ENCODE results near the gene PLD1. TPM values are rescaled to one million over a fixed set of nuclear protein-coding genes. Genes with fewer than 3 reads are reported as not detected.

Gene PLD1
- total and polyA plus RNA-seq, 10 donors = 3.0 to 75.2 (median 54.0) TPM

- intact Hi-C loops (cut with DNase I; ENCODE audit: low total_unique reads) = loop anchor here (10.0 kb wide), 1 partner anchor 132 kb away; no protein-coding TSS in a partner anchor
- TF ChIP-seq, protein P1, sequence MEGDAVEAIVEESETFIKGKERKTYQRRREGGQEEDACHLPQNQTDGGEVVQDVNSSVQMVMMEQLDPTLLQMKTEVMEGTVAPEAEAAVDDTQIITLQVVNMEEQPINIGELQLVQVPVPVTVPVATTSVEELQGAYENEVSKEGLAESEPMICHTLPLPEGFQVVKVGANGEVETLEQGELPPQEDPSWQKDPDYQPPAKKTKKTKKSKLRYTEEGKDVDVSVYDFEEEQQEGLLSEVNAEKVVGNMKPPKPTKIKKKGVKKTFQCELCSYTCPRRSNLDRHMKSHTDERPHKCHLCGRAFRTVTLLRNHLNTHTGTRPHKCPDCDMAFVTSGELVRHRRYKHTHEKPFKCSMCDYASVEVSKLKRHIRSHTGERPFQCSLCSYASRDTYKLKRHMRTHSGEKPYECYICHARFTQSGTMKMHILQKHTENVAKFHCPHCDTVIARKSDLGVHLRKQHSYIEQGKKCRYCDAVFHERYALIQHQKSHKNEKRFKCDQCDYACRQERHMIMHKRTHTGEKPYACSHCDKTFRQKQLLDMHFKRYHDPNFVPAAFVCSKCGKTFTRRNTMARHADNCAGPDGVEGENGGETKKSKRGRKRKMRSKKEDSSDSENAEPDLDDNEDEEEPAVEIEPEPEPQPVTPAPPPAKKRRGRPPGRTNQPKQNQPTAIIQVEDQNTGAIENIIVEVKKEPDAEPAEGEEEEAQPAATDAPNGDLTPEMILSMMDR (IDR thresholded peaks at IDR 0.05 in 8 of 11, conservative IDR thresholded peaks at IDR 0.05 in 3 of 11) = no peak
- peak in 1 of 3 donors; percentile 35 for TF ChIP-seq POLR2AphosphoS5 (IDR thresholded peaks at IDR 0.05)
- no peak for TF ChIP-seq POLR2A (IDR thresholded peaks at IDR 0.05)
- no peaks in the 10 kb centered on the region for H3K9me3 ChIP-seq
- H3K36me3 ChIP-seq = no peaks in the 10 kb centered on the region
- 47 to 66% (median 55%) methylated on average over 7 of the region's 7 CpGs for WGBS, 5 donors
- DNase-seq = no peak
- H3K4me1 ChIP-seq = peaks cover 2 to 40% (median 20%) of the 10 kb centered on the region in 6 donors
- H3K4me3 ChIP-seq = peak overlapping the region in 1 of 8 donors; percentile 9
- no peaks in the 10 kb centered on the region for H3K27me3 ChIP-seq (replicated peaks in 1 of 7)
- peak overlapping the region in 7 of 8 donors; percentile 64 to 84 (median 82) for H3K27ac ChIP-seq
Measured at GRCh38 chr3:171776839-171777583, 33.3 kb downstream of the PLD1 start.

- Histone ChIP-seq H3K4me3 (peak overlapping the region in 1 of 8 donors; percentile 9), H3K4me1 (peaks cover 2 to 44% (median 23%) of the 10 kb centered on the region in 6 donors), H3K27ac (peak overlapping the region in 6 of 8 donors; percentile 64 to 84 (median 82)), H3K9me3 (no peaks in the 10 kb centered on the region), H3K27me3 (replicated peaks in 1 of 7) (no peaks in the 10 kb centered on the region), H3K36me3 (no peaks in the 10 kb centered on the region)
- TF ChIP-seq POLR2A (IDR thresholded peaks at IDR 0.05) = no peak
- no peak for TF ChIP-seq POLR2AphosphoS5 (IDR thresholded peaks at IDR 0.05)
- TF ChIP-seq, protein P1 (IDR thresholded peaks at IDR 0.05 in 8 of 11, conservative IDR thresholded peaks at IDR 0.05 in 3 of 11) = no peak
- intact Hi-C loops (cut with DNase I; ENCODE audit: low total_unique reads) = loop anchor here (10.0 kb wide), 1 partner anchor 132 kb away; no protein-coding TSS in a partner anchor
- no peak for DNase-seq
- 45 to 90% (median 77%) methylated on average over 3 of the region's 3 CpGs for WGBS, 5 donors
Measured at GRCh38 chr3:171776411-171776810, 33.9 kb downstream of the PLD1 start.

GRCh38 chr3:171775943-171776342, 34.3 kb downstream of the PLD1 start:
- H3K4me3 ChIP-seq = no peak overlapping the region
- intact Hi-C loops (cut with DNase I; ENCODE audit: low total_unique reads) = loop anchor here (10.0 kb wide), 1 partner anchor 131 kb away; no protein-coding TSS in a partner anchor
- H3K36me3 ChIP-seq = no peaks in the 10 kb centered on the region
- H3K27ac ChIP-seq = peak overlapping the region in 5 of 8 donors; percentile 74 to 84 (median 82)
- H3K27me3 ChIP-seq (replicated peaks in 1 of 7) = no peaks in the 10 kb centered on the region
- WGBS, 5 donors = 82 to 92% (median 86%) methylated on average over 8 of the region's 8 CpGs
- no peaks in the 10 kb centered on the region for H3K9me3 ChIP-seq
- no peak for DNase-seq
- peaks cover 2 to 49% (median 23%) of the 10 kb centered on the region in 6 donors for H3K4me1 ChIP-seq
- TF ChIP-seq, protein P1 (IDR thresholded peaks at IDR 0.05 in 8 of 11, conservative IDR thresholded peaks at IDR 0.05 in 3 of 11) = no peak
- TF ChIP-seq POLR2AphosphoS5 (IDR thresholded peaks at IDR 0.05) = no peak

GRCh38 chr3:171774521-171774920, 35.8 kb downstream of the PLD1 start:
- Histone ChIP-seq H3K4me1 (peaks cover 2 to 49% (median 23%) of the 10 kb centered on the region in 6 donors), H3K36me3 (no peaks in the 10 kb centered on the region), H3K27ac (peak overlapping the region in 1 of 8 donors; percentile 27), H3K4me3 (no peak overlapping the region), H3K27me3 (replicated peaks in 1 of 7) (no peaks in the 10 kb centered on the region), H3K9me3 (no peaks in the 10 kb centered on the region)
- WGBS, 5 donors = 78 to 95% (median 81%) methylated on average over 6 of the region's 6 CpGs
- no peak for DNase-seq
- TF ChIP-seq, protein P1 (IDR thresholded peaks at IDR 0.05 in 8 of 11, conservative IDR thresholded peaks at IDR 0.05 in 3 of 11) = no peak
- no peak for TF ChIP-seq POLR2A (IDR thresholded peaks at IDR 0.05)
- TF ChIP-seq POLR2AphosphoS5 (IDR thresholded peaks at IDR 0.05) = no peak
- intact Hi-C loops (cut with DNase I; ENCODE audit: low total_unique reads) = loop anchor here (10.0 kb wide), 1 partner anchor 130 kb away; no protein-coding TSS in a partner anchor
